Fibroblast of lung (primary cell): ENCODE measurements around the gene IMMP2L.

Experiments used
- CTCF ChIP-seq, 2 donors: IDR thresholded peaks in 1 of 2; conservative IDR thresholded peaks in 1 of 2; 1 replicate in 1 of 2; 2 replicates in 1 of 2; pipeline ENCODE4 v1.5.1; 2011 to 2012; ENCODE audit warnings: low read length in 2 of 2, control low read depth in 1 of 2, inconsistent platforms in 1 of 2, low read depth in 1 of 2, mild to moderate bottlenecking in 1 of 2
- EZH2 ChIP-seq: IDR thresholded peaks from 2 replicates; pipeline ENCODE4 v1.5.1; 2012; ENCODE audit warnings: low read length, control low read depth, mild to moderate bottlenecking; ENCODE audit errors: missing control alignments

- no peak for TF ChIP-seq CTCF (conservative IDR thresholded peaks at IDR 0.05 in 1 of 2, IDR thresholded peaks at IDR 0.05 in 1 of 2; ENCODE audit: low read depth in 1 of 2, low read length in 2 of 2)
- TF ChIP-seq EZH2, result no peak
Measured at GRCh38 chr7:110863258-110863657, 699.0 kb downstream of the IMMP2L start.
